ENCODE results near the gene ATP2B3. TPM values are rescaled to one million over a fixed set of nuclear protein-coding genes. Genes with fewer than 3 reads are reported as not detected.

The ATP2B3 gene
- total RNA-seq, 3 donors from 2014 or later (not counting 1 experiment from before 2014, with no cell fraction given), result not detected

- no peak for DNase-seq
- no peak for ATAC-seq
- intact Hi-C loops (cut with micrococcal nuclease), result no loop called here
- Mint-ChIP-seq H3K4me3 (no peak overlapping the region), H3K9me3 (no peaks in the 10 kb centered on the region), H3K4me1 (peaks cover 13 to 38% of the 10 kb centered on the region in 2 donors), H3K36me3 (no peaks in the 10 kb centered on the region), H3K27me3 (ENCODE audit: low read depth in 2 of 2) (no peaks in the 10 kb centered on the region), H3K27ac (no peak overlapping the region)
- WGBS (ENCODE audit: insufficient coverage), result 92% methylated on average over 19 of the region's 21 CpGs
- Histone ChIP-seq H3K27ac (ENCODE audit: low read length) (no peak overlapping the region), H3K9me3 (ENCODE audit: control insufficient read depth, insufficient read depth, low read length) (no peaks in the 10 kb centered on the region), H3K4me1 (ENCODE audit: control insufficient read depth, insufficient read depth, low read length) (peaks cover 33% of the 10 kb centered on the region), H3K4me3 (ENCODE audit: low read length) (no peak overlapping the region), H3K27me3 (ENCODE audit: control insufficient read depth, insufficient read depth, low read length) (no peaks in the 10 kb centered on the region), H3K36me3 (ENCODE audit: control insufficient read depth, insufficient read depth, low read length) (peaks cover 17% of the 10 kb centered on the region)
- no peak for TF ChIP-seq CTCF (IDR thresholded peaks at IDR 0.05)
Observed at GRCh38 chrX:153595859-153596857, 78.7 kb downstream of the ATP2B3 start.

DNA sequence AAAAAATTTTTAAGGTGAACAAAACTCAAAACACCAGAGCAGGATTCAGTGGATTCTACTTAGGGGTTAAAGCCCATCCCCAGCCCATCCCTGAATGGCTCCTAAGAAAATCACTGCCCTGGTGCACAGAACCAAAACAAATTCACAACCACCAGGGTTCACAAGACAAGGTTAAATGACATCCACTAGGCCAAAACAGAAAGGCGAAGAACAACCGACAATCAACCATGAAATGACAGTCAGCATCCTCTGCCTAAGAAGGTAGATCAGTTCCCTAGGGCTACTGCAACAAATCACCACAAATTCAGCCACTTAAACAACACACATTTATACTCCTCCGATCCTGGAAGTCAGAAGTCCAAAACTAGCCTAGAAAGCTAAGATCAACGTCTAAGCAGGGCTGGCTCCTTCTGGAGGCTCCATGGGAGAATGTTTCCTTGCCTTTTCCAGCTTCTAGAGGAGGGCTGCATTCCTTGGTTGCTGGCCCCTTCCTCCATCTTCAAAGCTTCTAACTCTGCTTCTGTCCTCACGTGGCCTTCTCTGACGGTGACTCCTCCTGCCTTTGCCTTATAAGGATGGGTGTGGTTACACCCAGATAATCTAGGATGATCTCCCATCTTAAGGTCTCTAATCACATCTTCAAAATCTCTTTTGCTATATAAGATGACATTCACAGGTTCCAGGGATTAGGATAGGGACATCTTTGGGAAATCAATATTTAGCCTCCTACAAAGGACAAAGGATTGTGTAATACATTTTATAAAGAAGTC, 79.7 kb downstream of the ATP2B3 start:
- no peaks in the 10 kb centered on the region for H3K9me3 Mint-ChIP-seq
- H3K36me3 Mint-ChIP-seq, result no peaks in the 10 kb centered on the region
- intact Hi-C loops (cut with micrococcal nuclease), result no loop called here
- peak overlapping the region; percentile 70 for H3K4me3 Mint-ChIP-seq
- H3K4me3 ChIP-seq (ENCODE audit: low read length), result no peak overlapping the region
- peaks cover 11% of the 10 kb centered on the region for H3K36me3 ChIP-seq (ENCODE audit: control insufficient read depth, insufficient read depth, low read length)
- H3K4me1 Mint-ChIP-seq, result peaks cover 18 to 43% of the 10 kb centered on the region in 2 donors
- no peak overlapping the region for H3K27ac Mint-ChIP-seq
- H3K9me3 ChIP-seq (ENCODE audit: control insufficient read depth, insufficient read depth, low read length), result no peaks in the 10 kb centered on the region
- ATAC-seq, result no peak
- TF ChIP-seq CTCF (IDR thresholded peaks at IDR 0.05), result no peak
- DNase-seq, result no peak
- H3K27me3 ChIP-seq (ENCODE audit: control insufficient read depth, insufficient read depth, low read length), result no peaks in the 10 kb centered on the region
- H3K27ac ChIP-seq (ENCODE audit: low read length), result no peak overlapping the region
- no peaks in the 10 kb centered on the region for H3K27me3 Mint-ChIP-seq (ENCODE audit: low read depth in 2 of 2)
- WGBS (ENCODE audit: insufficient coverage), result 95% methylated on average over 4 of the region's 6 CpGs
- H3K4me1 ChIP-seq (ENCODE audit: control insufficient read depth, insufficient read depth, low read length), result peaks cover 33% of the 10 kb centered on the region

DNA sequence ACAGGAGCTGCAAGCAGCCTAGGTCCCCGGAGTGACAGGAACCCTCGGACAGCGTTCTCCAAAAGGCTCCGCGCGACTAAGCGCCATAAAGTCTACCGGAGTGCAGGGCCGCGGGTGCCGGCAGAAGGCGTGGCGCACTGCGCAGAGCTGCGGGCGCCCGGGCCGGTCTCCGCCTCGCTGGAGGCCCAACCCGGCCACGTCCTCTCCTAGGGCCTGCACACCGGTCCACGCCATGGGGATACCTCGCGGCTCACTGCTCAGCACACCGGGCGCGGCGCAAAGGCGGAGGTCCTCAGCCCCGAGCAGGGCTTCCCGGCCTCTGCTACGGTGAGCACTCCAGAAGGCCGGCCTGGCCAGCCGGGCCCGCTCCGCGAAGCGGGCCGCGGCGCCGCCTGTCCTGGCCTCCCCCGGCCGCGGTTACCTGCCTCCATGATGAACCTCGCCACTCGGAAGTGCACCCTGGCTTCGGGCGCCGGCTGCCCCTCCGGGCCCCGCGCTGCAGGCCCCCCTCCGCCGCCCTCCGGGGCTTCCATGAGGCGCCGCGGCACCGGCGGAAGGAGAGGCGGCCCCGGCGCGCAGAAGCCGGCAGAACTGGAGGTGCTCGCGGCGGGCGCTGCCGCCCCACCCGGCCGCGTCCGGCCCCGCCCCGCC, 81.2 kb downstream of the ATP2B3 start, which contains the start of gene CCNQ:
TSS of gene CCNQ (minus strand) at position 599 of the 651 bp plus-strand sequence. CDS start at position 533, 66 bp downstream.
- Mint-ChIP-seq H3K27ac (peak within 1 kb of the TSS; percentile 41 to 62), H3K4me3 (peak within 1 kb of the TSS; percentile 81), H3K4me1 (peaks cover 18 to 48% of the 10 kb centered on the region in 2 donors), H3K9me3 (no peaks in the 10 kb centered on the region), H3K27me3 (ENCODE audit: low read depth in 2 of 2) (no peaks in the 10 kb centered on the region), H3K36me3 (no peaks in the 10 kb centered on the region)
- ATAC-seq, result peak; percentile 12 to 54 (median 43)
- peak within 1 kb of the TSS; percentile 74 for H3K4me3 ChIP-seq (ENCODE audit: low read length)
- H3K4me1 ChIP-seq (ENCODE audit: control insufficient read depth, insufficient read depth, low read length), result peaks cover 33% of the 10 kb centered on the region
- TF ChIP-seq CTCF (IDR thresholded peaks at IDR 0.05), result no peak
- H3K27ac ChIP-seq (ENCODE audit: low read length), result peak within 1 kb of the TSS; percentile 57
- intact Hi-C loops (cut with micrococcal nuclease), result no loop called here
- 0% methylated on average over 79 of the region's 79 CpGs for WGBS (ENCODE audit: insufficient coverage)
- H3K36me3 ChIP-seq (ENCODE audit: control insufficient read depth, insufficient read depth, low read length), result peaks cover 6% of the 10 kb centered on the region
- peak; percentile 21 to 43 for DNase-seq
- H3K27me3 ChIP-seq (ENCODE audit: control insufficient read depth, insufficient read depth, low read length), result no peaks in the 10 kb centered on the region
- no peaks in the 10 kb centered on the region for H3K9me3 ChIP-seq (ENCODE audit: control insufficient read depth, insufficient read depth, low read length)

Data from natural killer cell (primary cell).